Daoy (cell line): ENCODE measurements around the gene GRIK4. TPM values are rescaled to one million over a fixed set of nuclear protein-coding genes. Genes with fewer than 3 reads are reported as not detected.
A peak's percentile ranks its signal among the peaks of the same experiment; 100 is the strongest.

Source experiments
- DNase-seq: peaks from one replicate; pipeline ENCODE4 v3.0.0-alpha.2; 2015; ENCODE audit warnings: low read depth
- total RNA-seq: library from RNA; depleted of rRNA; stranded (reverse); fragments of >200 nt; shearing (Covaris generic); gene quantifications from 2 replicates; pipeline ENCODE4 v1.2.3, GENCODE V29; 2014

The GRIK4 gene
- total RNA-seq, 1 experiment from 2014 or later = 0.11 TPM

DNA sequence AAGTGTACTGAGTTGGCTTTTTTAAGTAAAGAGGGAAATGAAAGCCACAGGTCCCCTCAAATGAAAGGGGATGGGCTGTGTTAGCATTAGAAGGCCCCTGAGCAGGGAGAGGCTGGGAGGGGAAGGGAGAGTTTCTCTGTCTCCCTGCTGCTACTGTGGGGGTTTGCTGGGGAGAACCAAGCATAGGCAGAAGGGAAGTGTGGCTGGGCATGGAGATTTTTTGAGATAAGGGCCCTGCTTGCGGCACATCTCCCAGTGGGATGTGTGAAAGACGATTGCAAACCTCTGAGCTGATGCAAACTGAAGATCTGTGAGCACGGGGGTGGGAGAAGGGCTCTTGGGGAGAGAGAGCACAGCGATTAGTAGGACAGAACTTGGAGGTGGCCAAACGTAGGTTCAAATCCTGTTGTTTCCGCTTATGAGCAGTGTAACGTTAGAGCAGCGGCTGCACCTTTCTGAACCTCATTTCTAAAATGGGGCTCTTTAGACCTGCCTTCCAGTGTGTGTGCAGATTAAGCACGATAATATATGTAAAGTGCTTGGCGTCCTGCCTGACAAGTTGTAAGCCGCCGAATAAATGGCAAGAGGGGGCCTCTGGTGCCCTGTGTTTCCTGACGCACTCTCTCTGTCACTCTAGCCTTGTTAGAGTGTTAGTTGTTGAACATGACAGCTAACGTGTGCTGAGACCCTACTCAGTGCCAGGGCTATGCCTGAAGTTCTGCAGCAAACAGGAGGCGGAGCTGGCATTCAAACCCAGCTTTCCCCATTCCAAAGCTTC lies 122.3 kb downstream of the GRIK4 start:
- no peak for DNase-seq

DNA sequence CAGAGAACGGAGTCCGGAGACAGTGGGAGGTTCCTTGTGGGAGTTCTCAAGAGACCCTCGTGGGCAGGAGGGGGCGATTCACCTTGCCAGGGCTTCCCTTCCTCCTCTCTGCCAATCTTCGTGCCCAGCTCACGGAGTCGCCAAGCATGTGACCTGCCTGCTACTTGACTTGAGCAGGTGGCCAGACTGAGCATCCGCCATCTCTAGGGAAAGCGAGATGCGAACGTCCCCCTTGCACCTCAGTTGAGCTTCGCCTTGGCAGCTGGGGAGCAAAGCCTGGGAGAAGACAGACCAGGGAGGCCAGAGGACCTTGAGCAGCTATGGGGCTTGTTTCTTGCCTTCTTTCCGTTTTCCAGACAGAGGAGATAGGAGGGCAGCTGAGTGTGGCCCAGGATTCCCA lies 123.2 kb downstream of the GRIK4 start:
- DNase-seq = no peak

DNA sequence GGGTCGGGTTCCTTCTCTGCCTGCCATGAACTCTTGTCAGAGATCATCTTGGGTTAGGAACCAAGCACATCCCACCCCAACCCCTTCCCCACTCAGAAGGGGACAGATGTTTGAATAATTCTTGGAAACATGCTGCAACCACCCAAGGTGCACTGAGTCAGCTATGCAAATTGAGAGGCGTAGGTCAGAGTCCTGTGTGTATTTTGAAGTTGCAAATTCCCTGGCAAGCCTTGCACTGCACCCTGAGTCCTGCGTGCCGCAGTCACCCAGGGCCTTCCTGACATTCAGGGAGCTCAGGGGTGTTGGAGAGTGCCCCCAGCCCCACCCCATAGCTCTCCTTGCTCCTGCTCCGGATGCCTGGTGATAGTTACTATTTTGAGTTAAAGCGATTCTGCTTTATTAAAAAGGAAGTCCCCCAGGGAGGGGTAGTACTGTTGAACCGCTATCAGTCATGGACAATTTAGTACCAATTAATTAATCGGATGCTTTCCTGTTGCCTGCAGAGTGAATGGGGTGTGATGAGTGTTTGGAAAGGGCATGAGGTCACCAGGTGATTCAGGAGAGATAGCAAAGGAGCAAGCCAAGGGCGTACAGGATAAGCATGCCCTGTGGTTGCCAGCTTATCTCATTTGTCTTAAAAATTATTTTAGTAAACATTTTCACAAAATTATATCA lies 123.7 kb downstream of the GRIK4 start:
- DNase-seq = no peak

DNA sequence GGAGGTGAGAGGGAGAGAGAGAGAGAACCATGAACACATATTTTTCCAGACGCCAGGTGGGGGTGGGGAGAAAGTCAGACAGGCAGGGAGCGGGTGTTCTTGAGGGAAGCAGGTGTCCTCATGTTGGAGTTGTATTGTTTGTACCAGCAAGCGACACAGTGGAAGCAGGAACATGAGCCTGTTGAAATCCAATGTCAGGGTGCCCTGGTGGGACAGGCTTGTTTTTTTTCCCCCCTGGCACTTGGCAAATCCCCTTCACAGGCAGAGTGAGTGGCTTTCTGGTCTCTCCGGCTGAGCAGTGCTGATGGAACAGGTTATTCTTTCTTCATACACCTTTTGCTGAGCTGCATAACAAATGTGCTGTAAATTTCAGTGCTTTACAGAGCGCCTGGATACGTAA lies 125.6 kb downstream of the GRIK4 start:
- no peak for DNase-seq

DNA sequence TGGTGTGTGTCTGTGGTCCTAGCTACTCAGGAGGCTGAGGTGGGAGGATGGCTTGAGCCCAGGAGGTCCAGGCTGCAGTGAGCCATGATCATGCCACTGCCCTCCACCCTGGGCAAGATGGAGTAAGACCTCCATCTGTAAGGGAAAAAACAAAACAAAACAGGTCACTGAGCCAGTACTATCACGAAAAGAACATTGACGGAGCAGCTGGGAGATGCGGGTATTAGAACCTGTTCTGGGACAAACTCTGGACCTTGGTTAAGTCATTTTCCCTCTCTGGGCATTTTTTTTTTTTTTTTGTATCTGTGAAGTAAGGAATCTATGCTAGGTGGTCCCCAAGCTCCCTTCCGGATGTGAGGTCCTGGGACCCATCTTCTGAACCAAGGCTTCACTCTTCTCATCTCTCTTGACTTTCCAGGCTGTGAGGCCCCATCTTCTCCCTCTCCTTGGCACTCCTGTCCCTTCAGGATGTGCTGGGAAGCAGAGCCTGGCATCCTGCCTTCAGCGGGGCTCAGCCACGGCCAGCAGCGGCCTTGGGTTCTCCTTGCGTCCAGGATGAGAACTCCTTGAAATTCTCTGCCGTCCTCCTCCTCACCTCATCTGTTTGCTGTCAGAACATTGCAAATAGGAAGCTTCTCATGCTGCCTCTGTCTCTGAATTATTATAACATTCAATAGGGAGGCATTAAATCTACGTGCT lies 130.8 kb downstream of the GRIK4 start:
- no peak for DNase-seq

DNA sequence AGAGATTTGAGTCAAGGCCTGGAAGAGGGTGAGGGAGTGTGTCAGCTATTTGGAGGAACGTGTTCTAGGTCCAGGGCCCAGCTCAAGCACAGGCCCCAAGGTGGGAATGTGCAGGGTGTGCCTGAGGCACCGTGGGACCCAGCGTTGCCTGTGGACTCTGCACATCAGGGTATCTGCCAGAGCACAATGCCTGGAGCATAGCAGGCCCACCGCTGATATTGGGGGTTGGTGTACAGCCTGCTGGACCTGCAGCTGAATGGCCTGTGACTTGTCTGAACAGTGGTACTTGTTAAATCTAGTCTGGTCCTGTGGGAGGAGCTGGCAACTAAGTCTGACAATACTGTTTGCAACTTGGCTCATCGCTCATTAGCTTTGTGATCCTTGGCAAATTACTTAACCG lies 131.7 kb downstream of the GRIK4 start:
- DNase-seq = no peak

DNA sequence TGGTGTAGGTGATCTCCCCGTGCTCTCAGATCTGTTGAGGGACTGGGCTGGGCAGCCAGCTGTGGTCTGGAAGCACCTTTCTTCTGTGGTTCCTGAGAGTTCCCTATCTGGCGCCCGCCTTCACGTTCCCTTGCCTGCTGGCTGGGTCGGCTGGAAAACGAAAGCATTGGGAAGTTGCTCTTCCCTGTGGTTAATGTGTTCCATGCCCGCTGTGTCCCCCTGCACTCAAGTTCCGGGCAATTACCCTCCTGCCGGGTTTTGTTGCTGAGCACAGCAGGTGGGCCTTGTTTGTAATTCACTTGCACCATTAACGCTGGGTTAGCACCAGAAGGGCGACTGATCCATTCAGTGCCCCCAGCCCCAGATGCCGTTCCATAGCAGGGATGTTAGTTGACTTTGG lies 134.1 kb downstream of the GRIK4 start:
- DNase-seq = peak; percentile 62

DNA sequence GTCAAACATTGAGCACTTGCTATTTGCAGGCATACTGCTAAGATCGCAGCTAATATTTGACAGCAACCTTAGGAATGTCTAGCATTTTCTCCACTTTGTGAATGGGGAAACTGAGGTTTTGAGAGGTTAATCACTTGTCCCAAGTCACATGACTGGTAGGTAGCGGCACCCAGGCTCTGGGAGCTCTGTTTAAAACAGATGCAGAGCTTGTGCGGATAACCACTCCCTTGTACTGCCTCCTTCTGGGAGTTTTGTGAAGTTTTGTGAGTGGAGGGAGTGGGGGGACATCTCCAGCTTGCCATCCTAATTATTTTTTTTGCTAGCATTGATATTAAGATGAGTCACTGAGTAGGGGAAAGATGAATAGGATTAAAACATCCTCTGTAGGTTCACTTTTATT lies 134.7 kb downstream of the GRIK4 start:
- DNase-seq = no peak

DNA sequence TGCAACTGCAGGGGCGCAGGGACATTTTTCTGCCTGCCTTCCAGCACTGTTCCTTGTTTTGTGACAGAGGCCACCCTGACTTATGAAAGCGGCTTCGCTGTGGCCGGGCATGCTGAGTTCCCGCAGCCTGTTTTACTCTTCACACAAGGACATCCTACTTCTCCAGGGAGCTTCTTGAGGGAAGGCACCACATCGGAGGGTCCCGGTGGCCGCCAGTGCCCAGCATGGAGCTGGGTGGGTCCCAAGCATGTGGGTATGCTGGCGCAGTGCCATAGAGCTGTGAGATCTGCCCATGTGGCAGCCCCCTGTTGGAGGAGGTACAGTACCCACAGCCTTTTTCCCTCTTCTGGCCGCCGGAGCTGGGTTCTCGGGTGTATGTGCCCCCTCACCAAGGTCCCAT lies 136.1 kb downstream of the GRIK4 start:
- no peak for DNase-seq

DNA sequence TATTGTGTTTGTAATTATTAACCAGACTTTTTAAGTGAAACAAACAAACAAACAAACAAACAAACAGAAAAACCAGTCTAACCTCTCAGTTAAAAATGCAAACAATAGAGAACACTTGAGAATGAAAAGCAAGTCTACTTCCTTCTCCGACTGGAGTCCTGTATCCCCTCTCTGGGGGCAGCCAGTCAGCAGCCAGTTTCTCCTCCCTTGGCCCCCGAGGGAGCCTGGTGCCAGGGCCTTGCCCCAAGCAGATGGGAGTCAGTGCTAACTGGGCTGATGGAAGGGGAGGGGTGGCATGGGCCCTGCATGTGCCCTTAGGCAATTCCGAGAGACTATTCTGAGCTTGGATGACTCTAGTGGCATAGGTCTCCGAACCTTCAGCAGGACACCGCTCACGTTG lies 137.2 kb downstream of the GRIK4 start:
- DNase-seq = no peak

DNA sequence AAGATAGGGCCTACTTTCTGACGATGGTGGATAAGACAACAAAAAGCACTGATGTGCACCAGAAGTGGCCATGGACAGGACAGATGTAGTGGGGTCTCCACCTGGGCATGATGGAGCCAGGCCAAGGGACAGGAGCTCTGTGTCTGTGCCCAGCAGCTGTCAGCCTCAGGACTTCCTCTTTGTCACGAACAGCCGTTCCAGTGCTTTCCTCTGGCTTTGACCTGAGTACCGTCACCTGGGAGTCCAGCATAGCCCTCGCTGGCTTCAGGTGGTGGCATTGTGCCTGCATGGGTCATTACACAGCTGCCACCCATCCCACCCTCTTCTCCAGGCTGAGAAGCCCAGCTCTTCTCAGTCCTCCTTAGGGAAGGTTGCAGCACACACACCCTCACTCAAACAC lies 137.8 kb downstream of the GRIK4 start:
- DNase-seq = no peak

DNA sequence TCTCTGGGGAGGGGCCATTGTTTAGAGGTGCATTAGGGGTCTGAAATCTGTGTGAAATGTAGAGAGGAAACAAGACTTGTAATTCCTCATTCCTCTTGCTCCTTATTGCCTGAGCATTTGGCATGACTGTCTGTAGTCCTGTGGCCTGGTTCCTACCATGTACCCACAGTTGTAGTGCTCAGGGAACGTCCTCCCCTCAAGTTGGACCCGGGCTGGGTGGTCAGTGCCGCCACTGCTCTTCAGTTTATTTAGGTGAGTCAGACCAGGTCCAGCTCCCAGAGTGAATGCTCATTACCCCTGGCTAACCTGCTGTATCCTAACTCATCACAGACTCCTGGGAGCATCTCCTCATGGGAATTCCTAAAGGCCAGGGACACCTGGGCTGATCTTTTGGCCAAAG lies 139.8 kb downstream of the GRIK4 start:
- DNase-seq = no peak

DNA sequence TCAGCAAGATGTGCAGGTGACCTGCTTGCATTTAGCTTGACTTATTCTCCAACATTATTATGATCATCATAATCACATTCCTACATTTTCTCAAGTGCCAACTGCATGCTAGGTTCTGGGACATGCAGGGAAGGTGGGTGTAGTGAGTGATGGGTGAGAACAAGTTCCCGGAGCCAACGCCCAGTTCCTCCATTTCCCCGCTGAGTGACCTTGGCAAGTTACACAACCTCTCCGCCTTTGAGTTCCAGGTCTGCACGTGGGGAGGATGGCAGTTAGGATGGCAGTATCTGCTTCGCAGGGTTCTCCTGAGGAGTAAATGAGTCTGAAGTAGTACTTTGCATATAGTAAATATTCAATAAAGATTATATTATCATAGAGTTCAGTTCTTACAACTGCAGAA lies 140.3 kb downstream of the GRIK4 start:
- DNase-seq = no peak

DNA sequence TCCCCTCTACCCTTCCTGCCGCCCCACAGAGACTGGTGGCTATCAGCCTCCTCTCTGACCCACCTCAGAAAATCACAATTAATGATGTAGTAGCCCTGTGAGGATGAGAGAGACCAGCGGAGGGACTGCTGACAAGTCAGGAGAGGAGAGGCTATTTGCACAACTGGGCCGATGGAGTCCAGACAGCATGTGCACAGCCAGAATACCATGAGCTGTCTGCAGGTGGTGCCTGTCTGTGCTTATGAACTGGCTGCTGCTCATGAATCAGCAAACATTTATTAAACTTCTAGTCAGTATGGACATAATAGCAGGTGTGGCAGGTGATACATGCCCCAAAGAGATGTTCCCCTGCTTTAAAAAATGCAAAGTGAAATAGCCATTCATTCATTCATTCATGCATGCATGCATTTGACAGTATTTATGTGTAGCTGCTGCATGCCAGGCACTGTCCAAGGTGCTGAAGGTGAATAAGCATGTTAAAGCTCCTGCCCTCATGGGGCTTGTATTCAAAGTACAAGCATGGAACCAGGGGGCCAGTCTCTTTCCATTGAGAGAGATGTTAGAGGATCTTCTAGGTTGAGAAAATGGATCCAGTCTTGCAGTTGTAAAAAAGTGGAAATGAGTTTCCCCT lies 141.3 kb downstream of the GRIK4 start:
- DNase-seq = peak; percentile 23

DNA sequence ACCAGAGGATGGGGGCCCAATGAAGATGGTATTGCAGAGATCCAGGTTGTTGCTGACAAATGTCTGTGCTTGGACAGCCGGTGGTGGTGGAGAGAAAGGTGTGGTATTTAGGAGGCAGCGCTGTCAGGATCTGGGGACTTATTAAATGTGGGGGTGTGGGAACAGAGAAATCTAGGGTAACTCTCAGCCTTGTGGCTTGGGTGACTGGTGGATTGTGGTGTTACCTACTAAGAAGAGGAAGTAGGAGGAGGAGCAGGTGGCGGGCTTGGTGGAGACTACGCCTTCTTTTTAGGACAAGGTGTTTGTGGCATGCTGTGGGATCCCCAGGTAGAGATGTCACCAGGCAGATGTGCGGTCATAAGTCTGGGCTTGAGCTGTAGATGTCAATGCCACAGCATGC lies 144.0 kb downstream of the GRIK4 start:
- DNase-seq = no peak

DNA sequence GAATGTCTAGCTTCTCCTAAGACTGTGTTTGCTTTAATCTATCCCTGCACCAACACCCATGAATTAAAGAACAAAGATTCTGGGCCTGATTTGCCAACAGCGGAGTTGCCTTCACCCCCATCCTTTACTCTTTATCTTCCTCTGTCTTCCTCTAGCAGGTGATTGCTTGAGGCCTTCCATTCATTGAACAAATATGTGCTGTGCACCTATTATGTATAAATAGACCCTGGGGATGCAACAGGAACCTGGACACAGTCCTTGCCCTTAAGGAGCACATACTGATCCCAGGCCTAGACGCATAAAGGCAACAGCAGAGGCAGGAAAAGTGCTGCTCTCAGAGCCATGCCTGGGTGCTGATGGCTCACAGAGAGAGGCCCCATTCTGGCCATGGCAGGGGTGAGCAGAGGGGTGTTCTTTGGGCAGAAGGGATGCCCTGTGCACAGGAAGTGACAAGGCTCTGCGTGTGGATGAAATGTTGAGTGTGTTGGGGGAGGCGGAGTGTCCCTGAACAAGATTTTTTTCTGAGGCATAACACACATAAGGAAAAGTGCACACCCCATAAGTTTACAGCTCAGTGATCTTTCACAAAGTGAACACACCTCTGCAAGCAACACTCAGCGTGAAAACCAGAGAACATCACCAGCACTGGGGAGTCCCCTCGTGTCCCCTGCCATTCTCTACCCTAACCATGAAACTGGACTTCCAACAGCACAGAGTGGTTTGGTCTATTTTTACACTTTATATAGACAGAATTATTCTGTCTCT lies 145.9 kb downstream of the GRIK4 start:
- no peak for DNase-seq

DNA sequence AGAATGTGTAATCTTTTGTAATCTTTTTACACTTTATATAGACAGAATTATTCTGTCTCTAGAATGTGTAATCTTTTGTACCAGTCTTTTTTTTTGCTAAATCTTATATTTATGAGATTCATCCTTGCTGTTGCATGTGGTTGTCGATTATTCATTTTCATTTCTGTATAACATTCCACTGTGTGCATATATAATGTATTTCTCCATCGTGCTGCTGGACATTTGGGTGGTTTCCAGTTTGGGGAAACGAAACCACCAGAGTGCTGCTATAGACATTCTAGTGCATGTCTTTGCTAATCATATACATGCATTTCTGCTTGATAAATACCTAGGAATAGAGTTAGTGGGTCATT lies 146.5 kb downstream of the GRIK4 start:
- DNase-seq = no peak

DNA sequence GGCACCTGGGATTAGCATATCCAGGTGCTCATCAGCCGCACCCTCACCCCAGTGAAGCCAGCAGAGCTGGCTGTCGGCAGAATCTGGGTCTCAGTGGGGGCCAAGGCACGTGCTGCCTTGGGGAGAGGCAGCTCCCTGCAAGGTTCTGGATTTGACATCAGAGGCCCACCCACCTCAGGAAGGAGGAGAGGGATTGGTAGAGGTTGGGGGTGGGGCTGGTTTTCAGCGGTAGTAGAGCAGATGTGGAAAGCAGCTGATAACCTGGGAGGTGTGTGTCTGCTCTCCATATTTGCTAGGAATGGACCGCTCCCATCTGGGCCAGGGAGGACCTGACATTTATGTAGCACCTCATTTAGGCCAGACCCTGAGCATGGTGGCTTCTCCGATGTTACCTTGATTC lies 147.5 kb downstream of the GRIK4 start:
- DNase-seq = no peak

DNA sequence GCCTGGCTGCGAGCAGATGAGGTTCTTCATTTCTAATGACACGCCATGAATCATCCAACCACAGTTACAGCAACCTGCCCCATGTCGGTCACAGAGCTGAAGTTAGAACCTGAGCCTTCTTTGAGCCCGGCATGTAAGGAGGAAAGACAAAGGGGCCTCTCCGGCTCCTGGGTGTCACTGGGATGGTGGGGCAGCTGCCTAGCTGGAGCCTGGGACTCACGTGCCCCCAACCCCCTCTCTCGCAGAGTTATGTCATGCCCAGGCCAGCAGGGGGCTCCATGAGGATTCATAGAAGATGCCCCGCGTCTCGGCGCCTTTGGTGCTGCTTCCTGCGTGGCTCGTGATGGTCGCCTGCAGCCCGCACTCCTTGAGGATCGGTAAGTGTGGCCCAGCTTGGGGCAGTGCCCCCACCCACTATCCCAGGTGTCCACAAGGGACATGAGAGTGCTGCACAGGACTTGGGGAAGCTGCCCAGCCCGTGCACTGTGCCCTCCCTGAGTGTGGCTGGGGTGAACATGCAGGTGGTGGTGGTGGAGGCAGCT lies 148.5 kb downstream of the GRIK4 start:
- DNase-seq = peak; percentile 61

DNA sequence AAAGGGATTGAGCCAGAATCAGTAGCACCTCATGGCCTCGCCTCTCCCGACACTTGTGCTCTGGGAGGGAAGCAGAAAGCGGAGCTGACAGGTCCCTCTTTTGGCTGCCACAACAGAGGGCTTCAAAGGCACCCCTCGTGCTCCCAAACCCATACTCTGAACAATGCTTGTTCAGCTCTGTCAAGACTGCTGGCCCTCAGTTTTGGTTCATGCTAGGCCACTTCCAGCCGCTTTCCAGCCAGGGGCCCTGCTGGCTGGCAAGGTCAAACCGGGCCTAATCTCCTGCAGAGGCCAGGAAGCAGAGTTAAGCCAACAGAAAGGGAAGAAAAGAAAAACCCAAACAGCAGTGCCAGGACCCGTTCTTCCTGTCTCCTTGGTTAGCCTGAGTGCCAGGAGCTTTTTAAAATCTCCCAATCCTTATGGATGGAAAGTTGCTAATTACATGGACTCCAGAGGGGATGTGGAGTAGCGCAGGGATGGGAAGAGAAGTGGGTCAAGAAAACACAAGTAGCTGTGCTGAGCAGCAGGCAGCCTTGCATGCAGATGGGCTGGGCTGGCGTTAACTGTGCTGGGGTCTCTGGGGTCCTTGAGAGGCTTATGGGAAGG lies 150.6 kb downstream of the GRIK4 start:
- no peak for DNase-seq

DNA sequence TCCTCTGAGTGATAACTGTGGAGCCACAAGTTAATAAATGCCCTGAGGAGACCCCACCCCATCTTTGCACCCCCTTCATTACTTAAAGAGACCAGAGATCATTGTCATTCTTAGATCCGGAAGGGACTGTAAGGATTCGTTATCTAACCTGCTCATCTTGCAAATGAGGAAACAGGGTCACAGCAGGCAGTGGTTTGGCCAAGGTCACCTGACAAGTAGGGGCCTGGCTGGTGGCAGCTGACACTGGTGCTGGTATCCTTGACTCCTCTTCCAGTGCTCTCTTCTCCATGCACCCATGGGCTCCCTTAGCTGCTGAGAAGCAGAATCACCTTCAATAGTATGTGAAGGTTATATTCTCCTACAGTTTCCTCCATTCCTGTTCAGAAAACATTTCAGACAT lies 151.6 kb downstream of the GRIK4 start:
- no peak for DNase-seq
